IMR-90 (cell line): ENCODE results near the gene PEX11A. TPM values are rescaled to one million over a fixed set of nuclear protein-coding genes. Genes with fewer than 3 reads are reported as not detected.

Experiments
- ATAC-seq: fragments of 200-7000 bp; cut with Tn5 transposase; 2 replicates; pipeline ENCODE4 v1.9.1; 2020; ENCODE audit warnings: low read depth, mild to moderate bottlenecking, moderate library complexity
- BruUV-seq: library from RNA; stranded (reverse); fragments of 400-500 nt; replicated peaks from 2 replicates; lab custom pipeline; 2021; lab: Mats Ljungman, UMichigan
- CTCF ChIA-PET: fragments of 300-600 bp; formaldehyde crosslinking; extraction: SDS; loops from one replicate; lab custom pipeline; 2021; ENCODE audit warnings: antibody characterized with exemption; lab: Yijun Ruan, JAX
- POLR2A ChIA-PET: fragments of 300-600 bp; sonication (Branson Sonifier 250); formaldehyde crosslinking; loops from one replicate; lab custom pipeline; 2022; ENCODE audit warnings: antibody characterized with exemption; ENCODE audit not compliant: unreplicated experiment; lab: Charles Lee
- DNase-seq: peaks from one replicate; pipeline ENCODE4 v3.0.0; 2013
- H2AFZ ChIP-seq: replicated peaks from 2 replicates; pipeline ENCODE3; 2013; ENCODE audit warnings: low read length, mild to moderate bottlenecking; ENCODE audit not compliant: poor library complexity
- H2AK5ac ChIP-seq: 2 replicates; pipeline ENCODE4 v1.6.1; 2013; ENCODE audit warnings: low read depth, low read length, inconsistent platforms
- H2AK9ac ChIP-seq: replicated peaks from 2 replicates; pipeline ENCODE3; 2013; ENCODE audit warnings: mild to moderate bottlenecking, low read depth, low read length, moderate library complexity; ENCODE audit not compliant: poor library complexity
- H2BK120ac ChIP-seq: 2 replicates; pipeline ENCODE4 v1.6.1; 2013; ENCODE audit warnings: low read depth, low read length, inconsistent platforms
- H2BK15ac ChIP-seq: 3 replicates; pipeline ENCODE4 v1.6.1; 2013; ENCODE audit warnings: low read depth, low read length, inconsistent platforms
- H2BK20ac ChIP-seq: 2 replicates; pipeline ENCODE4 v1.6.1; 2013; ENCODE audit warnings: low read depth, mild to moderate bottlenecking, inconsistent platforms, low read length, moderate library complexity
- H2BK5ac ChIP-seq: 2 replicates; pipeline ENCODE4 v1.6.1; 2013; ENCODE audit warnings: mild to moderate bottlenecking, low read depth, low read length, inconsistent platforms; ENCODE audit not compliant: poor library complexity, severe bottlenecking
- H3K14ac ChIP-seq: replicated peaks from 2 replicates; pipeline ENCODE4 v1.6.1; 2013; ENCODE audit warnings: low read depth, low read length, inconsistent platforms
- H3K18ac ChIP-seq: 2 replicates; pipeline ENCODE4 v1.6.1; 2013; ENCODE audit warnings: low read depth, low read length, control low read depth
- H3K23ac ChIP-seq: 2 replicates; pipeline ENCODE4 v1.6.1; 2013; ENCODE audit warnings: low read depth, low read length, inconsistent platforms
- H3K27ac ChIP-seq: 2 replicates; pipeline ENCODE4 v1.5.1; 2013; ENCODE audit warnings: mild to moderate bottlenecking, control low read depth, low read length; ENCODE audit not compliant: insufficient read depth
- H3K27me3 ChIP-seq: 2 replicates; pipeline ENCODE4 v1.6.1; 2013; ENCODE audit warnings: low read length; ENCODE audit not compliant: control insufficient read depth, insufficient read depth
- H3K36me3 ChIP-seq: 2 replicates; pipeline ENCODE4 v1.6.1; 2013; ENCODE audit warnings: low read length, mixed read lengths; ENCODE audit not compliant: control insufficient read depth, insufficient read depth
- H3K4ac ChIP-seq: 2 replicates; pipeline ENCODE4 v1.6.1; 2013; ENCODE audit warnings: low read depth, low read length, inconsistent platforms
- H3K4me1 ChIP-seq: 2 replicates; pipeline ENCODE4 v1.6.1; 2013; ENCODE audit warnings: low read length, mixed read lengths; ENCODE audit not compliant: control insufficient read depth, insufficient read depth
- H3K4me2 ChIP-seq: 2 replicates; pipeline ENCODE4 v1.6.1; 2013; ENCODE audit warnings: low read depth, mild to moderate bottlenecking, control low read depth, low read length, moderate library complexity
- H3K4me3 ChIP-seq: 2 replicates; pipeline ENCODE4 v1.5.1; 2013; ENCODE audit warnings: low read depth, mild to moderate bottlenecking, control low read depth, low read length, moderate library complexity; ENCODE audit not compliant: insufficient read depth
- H3K56ac ChIP-seq: 2 replicates; pipeline ENCODE4 v1.6.1; 2013; ENCODE audit warnings: low read length, inconsistent platforms; ENCODE audit not compliant: insufficient read depth; ENCODE audit errors: extremely low read depth
- H3K79me1 ChIP-seq, 2 experiments: 2 replicates each; pipeline ENCODE4 v1.6.1; 2013; ENCODE audit warnings: low read length in 2 of 2, inconsistent platforms in 1 of 2, low read depth in 1 of 2
- H3K9ac ChIP-seq: 2 replicates; pipeline ENCODE4 v1.6.1; 2013; ENCODE audit warnings: low read depth, low read length, control low read depth
- H3K9me1 ChIP-seq: 2 replicates; pipeline ENCODE4 v1.6.1; 2013; ENCODE audit warnings: low read length, inconsistent platforms; ENCODE audit not compliant: insufficient read depth
- H3K9me3 ChIP-seq: 2 replicates; pipeline ENCODE4 v1.6.1; 2013; ENCODE audit warnings: low read length; ENCODE audit not compliant: control insufficient read depth, insufficient read depth
- H4K20me1 ChIP-seq: 2 replicates; pipeline ENCODE4 v1.6.1; 2013; ENCODE audit warnings: low read length, inconsistent platforms; ENCODE audit not compliant: insufficient read depth
- H4K5ac ChIP-seq: 2 replicates; pipeline ENCODE4 v1.6.1; 2013; ENCODE audit warnings: mild to moderate bottlenecking, low read depth, low read length, control low read depth
- H4K8ac ChIP-seq, 2 experiments: 2 replicates each; pipeline ENCODE4 v1.6.1; 2013; ENCODE audit warnings: low read depth in 2 of 2, low read length in 2 of 2, control low read depth in 1 of 2, inconsistent platforms in 1 of 2
- H4K91ac ChIP-seq: 2 replicates; pipeline ENCODE4 v1.6.1; 2013; ENCODE audit warnings: low read depth, low read length, inconsistent platforms; ENCODE audit not compliant: insufficient read depth
- CEBPB ChIP-seq: IDR thresholded peaks from 2 replicates; pipeline ENCODE4 v1.6.1; 2012; ENCODE audit warnings: low read depth, low read length, improper control_type of control experiment
- CHD1 ChIP-seq: IDR thresholded peaks from 2 replicates; pipeline ENCODE4 v1.6.1; 2012; ENCODE audit warnings: low read depth, low read length, improper control_type of control experiment
- WGBS, 2 experiments: methylation state at CpG; one replicate each; pipeline versions ENCODE4 v1.1.5 to v1.1.7; 2013; ENCODE audit warnings: missing lambda C conversion rate in 2 of 2; ENCODE audit not compliant: insufficient read length in 1 of 2; ENCODE audit errors: extremely low coverage in 2 of 2; 5-methylcytosine and 5-hydroxymethylcytosine counted together
- dilution Hi-C: fragments of 300-500 bp; cut with HindIII; formaldehyde crosslinking; loops from one replicate; pipeline ENCODE4 v1.14.3; 2018; ENCODE audit warnings: low sequenced_read_pairs; ENCODE audit not compliant: unreplicated experiment
- in situ Hi-C: fragments of 300-500 bp; cut with MboI; formaldehyde crosslinking; loops from 3 replicates; pipeline ENCODE4 v1.14.3; 2019; ENCODE audit warnings: low sequenced_read_pairs, inconsistent platforms, mixed read lengths
- intact Hi-C: fragments of 100-400 bp; cut with micrococcal nuclease; formaldehyde crosslinking; loops from 2 replicates; pipeline ENCODE4 v1.10.0; 2022
- polyA plus RNA-seq, 3 experiments: library from polyadenylated mRNA; depleted of rRNA; stranded (reverse); fragments of >200 nt; gene quantifications; 2 replicates each; pipeline ENCODE4 v1.2.3, GENCODE V29; 2012; ENCODE audit warnings: low replicate concordance in 1 of 3
- total RNA-seq: library from RNA; depleted of rRNA; stranded (reverse); fragments of >200 nt; gene quantifications from 2 replicates; pipeline ENCODE4 v1.2.3, GENCODE V29; 2012

Gene PEX11A
- total and polyA plus RNA-seq, 2 of the 4 experiments (the other 2 are of a cell fraction), result 4.2 to 10.2 TPM

- Histone ChIP-seq H3K9ac (peak overlapping the region; percentile 63), H2AK5ac (peak overlapping the region; percentile 61; the same call in 1 of the 2 replicates), H2AK9ac (peak overlapping the region; percentile 77), H3K4me1 (peaks cover 14% of the 10 kb centered on the region), H2BK120ac (peak overlapping the region; percentile 53), H4K8ac (peak overlapping the region; percentile 21 to 85), H3K27me3 (no peaks in the 10 kb centered on the region), H3K9me3 (no peaks in the 10 kb centered on the region), H4K5ac (peak overlapping the region; percentile 90), H3K4me2 (peak overlapping the region; percentile 72), H2BK5ac (no peak overlapping the region), H3K4ac (peak overlapping the region; percentile 64), H3K36me3 (no peaks in the 10 kb centered on the region), H3K79me1 (peaks cover 0 to 11% of the 10 kb centered on the region in 2 experiments; a peak in 2 of 4 replicates), H3K4me3 (peak overlapping the region; percentile 15), H3K18ac (peak overlapping the region; percentile 45), H3K23ac (peak overlapping the region; percentile 73), H3K9me1 (peaks cover 15% of the 10 kb centered on the region), H3K14ac (peak overlapping the region; percentile 74), H4K91ac (peak overlapping the region; percentile 74), H2BK20ac (no peak overlapping the region), H2BK15ac (no peak overlapping the region; the same call in 2 of the 3 replicates), H3K56ac (no peak overlapping the region), H2AFZ (peak overlapping the region; percentile 95), H3K27ac (0 out of 2 replicates have a peak overlapping the region, but pooled peaks have one; percentile 15), H4K20me1 (no peaks in the 10 kb centered on the region)
- BruUV-seq, result no TSS peak
- intact Hi-C loops (no loop called here), dilution Hi-C loops (no loop called here), in situ Hi-C loops (no loop called here)
- WGBS, 2 experiments, result 4% methylated on average over 19 of the region's 72 CpGs; no CpG with 5 or more reads in 1 of the 2 experiments
- DNase-seq (peak; percentile 59), ATAC-seq (peak; percentile 69)
- POLR2A ChIA-PET, result interaction anchor here (0.6 kb wide), 2 partner anchors 11 to 132 kb away, joined by 3 to 4 read pairs; no protein-coding TSS in a partner anchor
- CTCF ChIA-PET, result interaction anchor here (0.6 to 1.4 kb wide), 2 partner anchors 8 to 224 kb away, joined by 3 read pairs; no protein-coding TSS in a partner anchor
- TF ChIP-seq CHD1 (no peak), CEBPB (0 out of 2 replicates have a peak, but pooled peaks have one; percentile 5)
These were observed 24.9 kb downstream of the PEX11A start for GRCh38 chr15:89665449-89666181.
